Stomach (tissue), 9 donors: ENCODE results near the gene KIAA1217. TPM values are rescaled to one million over a fixed set of nuclear protein-coding genes. Genes with fewer than 3 reads are reported as not detected.
A peak's percentile ranks its signal among the peaks of the same experiment; 100 is the strongest.
"Not testable (repeated sequence)": the region's sequence is repeated elsewhere in the genome, so short reads cannot be mapped to it uniquely, and the experiment has no call there.

Experiments
- DNase-seq, 2 donors: peaks; one replicate each; pipeline versions ENCODE4 v3.0.0 to v3.0.0-alpha.2; 2013 to 2019
- H3K27ac ChIP-seq, 5 donors: fragments of 200-600 bp in 4 of 5; sonication (generic) in 4 of 5; one replicate each; pipeline ENCODE4 v1.5.1; 2013 to 2019; ENCODE audit warnings: mild to moderate bottlenecking in 1 of 5, moderate library complexity in 1 of 5
- H3K27me3 ChIP-seq, 3 donors: fragments of 200-600 bp; sonication (generic); one replicate each; pipeline ENCODE4 v1.5.1; 2017 to 2019; ENCODE audit warnings: mixed run types in 1 of 3
- H3K36me3 ChIP-seq, 4 donors: fragments of 200-600 bp; sonication (generic); 1 replicate in 3 of 4; 2 replicates in 1 of 4; pipeline ENCODE4 v1.5.1; 2016 to 2019
- H3K4me1 ChIP-seq, 4 donors: fragments of 200-600 bp; sonication (generic); one replicate each; pipeline ENCODE4 v1.5.1; 2016 to 2019
- H3K4me3 ChIP-seq, 4 donors: fragments of 200-600 bp; sonication (generic) in 3 of 4; one replicate each; pipeline ENCODE4 v1.5.1; 2016 to 2019; ENCODE audit warnings: mild to moderate bottlenecking in 1 of 4
- H3K9me3 ChIP-seq, 4 donors: fragments of 200-600 bp; sonication (generic); one replicate each; pipeline ENCODE4 v1.5.1; 2016 to 2019
- CTCF ChIP-seq, 7 experiments: fragments of 450-650 bp in 4 of 7; fragments of 200-600 bp in 3 of 7; sonication (generic) in 3 of 7; IDR thresholded peaks; one replicate each; pipeline ENCODE4 v1.5.1; 2016 to 2019; ENCODE audit warnings: antibody characterized with exemption in 7 of 7, control low read depth in 2 of 7, mild to moderate bottlenecking in 1 of 7
- EP300 ChIP-seq: sonication (generic); formaldehyde crosslinking; IDR thresholded peaks from one replicate; pipeline ENCODE4 v1.6.1; 2017; ENCODE audit warnings: antibody characterized with exemption
- POLR2A ChIP-seq, 4 donors: fragments of 450-650 bp; IDR thresholded peaks; one replicate each; pipeline ENCODE4 v1.6.1; 2016; ENCODE audit warnings: antibody characterized with exemption in 4 of 4, control low read depth in 2 of 4, mild to moderate bottlenecking in 1 of 4, moderate library complexity in 1 of 4
- POLR2AphosphoS5 ChIP-seq, 3 donors: sonication (generic); formaldehyde crosslinking; IDR thresholded peaks; one replicate each; pipeline ENCODE4 v1.6.1; 2016; ENCODE audit warnings: antibody characterized with exemption in 3 of 3
- WGBS, 5 donors: extraction: QIAGEN DNeasy Blood & Tissue Kit in 3 of 5; methylation state at CpG; one replicate each; pipeline versions ENCODE4 v1.1.5 to v1.1.7; 2013 to 2018; 5-methylcytosine and 5-hydroxymethylcytosine counted together
- intact Hi-C: fragments of 100-400 bp; cut with DNase I; formaldehyde crosslinking; loops from one replicate; pipeline ENCODE4 v1.15.1; 2023; ENCODE audit warnings: low total_unique reads
- polyA plus RNA-seq, 3 donors: library from polyadenylated mRNA; stranded (reverse); fragments of 200-250 nt; gene quantifications; one replicate each; pipeline ENCODE4 v1.2.3, GENCODE V29; 2013
- total RNA-seq, 5 donors: library from RNA; depleted of rRNA; stranded (reverse); fragments of >200 nt; gene quantifications; one replicate each; pipeline versions ENCODE4 v1.1.0 to v1.2.3, GENCODE V29; 2014 to 2016
- donor health status: healthy with polysubstance abuse.
- donor health status: Bipolar disorder and iron deficiency.
- donor health status: healthy.

The KIAA1217 gene
- total and polyA plus RNA-seq, 8 donors = 6.2 to 112 (median 24.6) TPM

GRCh38 chr10:24349379-24350001, 140.6 kb downstream of the KIAA1217 start:
- Histone ChIP-seq H3K4me1 (peaks cover 2 to 31% (median 21%) of the 10 kb centered on the region in 4 donors), H3K9me3 (no peaks in the 10 kb centered on the region), H3K27ac (peak overlapping the region in 1 of 5 donors; percentile 11), H3K4me3 (no peak overlapping the region), H3K36me3 (no peaks in the 10 kb centered on the region), H3K27me3 (no peaks in the 10 kb centered on the region)
- intact Hi-C loops = loop anchor here (10.0 kb wide), 1 partner anchor 145 kb away; the partner anchor contains the start of gene KIAA1217
- TF ChIP-seq POLR2AphosphoS5 (IDR thresholded peaks at IDR 0.05) = no peak
- WGBS, 5 donors = 42 to 59% (median 52%) methylated on average over 3 of the region's 3 CpGs
- DNase-seq = peak in 1 of 2 donors; percentile 58

- intact Hi-C loops = loop anchor here (10.0 kb wide), 1 partner anchor 145 kb away; the partner anchor contains the start of gene KIAA1217
- Histone ChIP-seq H3K4me1 (peaks cover 0 to 24% (median 13%) of the 10 kb centered on the region in 4 donors), H3K27ac (peak overlapping the region in 1 of 5 donors; percentile 30), H3K36me3 (no peaks in the 10 kb centered on the region), H3K4me3 (no peak overlapping the region), H3K9me3 (no peaks in the 10 kb centered on the region), H3K27me3 (no peaks in the 10 kb centered on the region)
- DNase-seq = no peak
- TF ChIP-seq EP300 (no peak), POLR2AphosphoS5 (IDR thresholded peaks at IDR 0.05) (no peak), CTCF (IDR thresholded peaks at IDR 0.05) (no peak), POLR2A (IDR thresholded peaks at IDR 0.05) (no peak)
- WGBS, 5 donors = 38 to 51% (median 47%) methylated on average over 9 of the region's 9 CpGs
These were observed 141.4 kb downstream of the KIAA1217 start for GRCh38 chr10:24350070-24350921.

GRCh38 chr10:24350922-24351225, 141.9 kb downstream of the KIAA1217 start:
- not testable (repeated sequence) for H3K4me3 ChIP-seq, DNase-seq, H3K27ac ChIP-seq, H3K9me3 ChIP-seq, H3K27me3 ChIP-seq, H3K36me3 ChIP-seq
- 92 to 96% (median 94%) methylated on average over 7 of the region's 7 CpGs for WGBS, 5 donors
- H3K4me1 ChIP-seq = peaks cover 0 to 24% (median 13%) of the 10 kb centered on the region in 4 donors
- intact Hi-C loops = loop anchor here (10.0 kb wide), 1 partner anchor 146 kb away; the partner anchor contains the start of gene KIAA1217

- H3K27me3 ChIP-seq = no peaks in the 10 kb centered on the region
- intact Hi-C loops = loop anchor here (10.0 kb wide), 1 partner anchor 147 kb away; the partner anchor contains the start of gene KIAA1217
- no peaks in the 10 kb centered on the region for H3K9me3 ChIP-seq
- H3K4me3 ChIP-seq = no peak overlapping the region
- no peak overlapping the region for H3K27ac ChIP-seq
- 79 to 90% (median 85%) methylated on average over 4 of the region's 4 CpGs for WGBS, 5 donors
- peaks cover 0 to 20% (median 10%) of the 10 kb centered on the region in 4 donors for H3K4me1 ChIP-seq
- no peak for DNase-seq
- H3K36me3 ChIP-seq = no peaks in the 10 kb centered on the region
- no peak for TF ChIP-seq CTCF (IDR thresholded peaks at IDR 0.05)
- no peak for TF ChIP-seq POLR2A (IDR thresholded peaks at IDR 0.05)
- TF ChIP-seq EP300 = no peak
- TF ChIP-seq POLR2AphosphoS5 (IDR thresholded peaks at IDR 0.05) = no peak
These were observed 143.0 kb downstream of the KIAA1217 start for GRCh38 chr10:24351961-24352360.

- TF ChIP-seq CTCF (IDR thresholded peaks at IDR 0.05) = no peak
- TF ChIP-seq POLR2A (IDR thresholded peaks at IDR 0.05) = no peak
- no peak for TF ChIP-seq EP300
- no peak for TF ChIP-seq POLR2AphosphoS5 (IDR thresholded peaks at IDR 0.05)
- no peak for DNase-seq
- H3K4me1 ChIP-seq = peaks cover 0 to 16% (median 6%) of the 10 kb centered on the region in 4 donors
- H3K4me3 ChIP-seq = no peak overlapping the region
- no peaks in the 10 kb centered on the region for H3K9me3 ChIP-seq
- 76 to 91% (median 85%) methylated on average over 2 of the region's 2 CpGs for WGBS, 5 donors
- no peaks in the 10 kb centered on the region for H3K27me3 ChIP-seq
- H3K27ac ChIP-seq = no peak overlapping the region
- intact Hi-C loops = loop anchor here (10.0 kb wide), 1 partner anchor 148 kb away; the partner anchor contains the start of gene KIAA1217
- no peaks in the 10 kb centered on the region for H3K36me3 ChIP-seq
These were observed 143.5 kb downstream of the KIAA1217 start for GRCh38 chr10:24352399-24352798.
